ENCODE results near the gene STARD13.

GRCh38 chr13:33178209-33178840 is 107.2 kb downstream of the STARD13 start:
- TF ChIP-seq CTCF (IDR thresholded peaks at IDR 0.05; ENCODE audit: low read length) = no peak
- no peak for TF ChIP-seq EZH2phosphoT487 (IDR thresholded peaks at IDR 0.05; ENCODE audit: low read length)

Data from MM.1S (cell line).